ENCODE measurements around the gene CMIP.

CMIP gene

GRCh38 chr16:81549547-81550431 lies 105.2 kb downstream of the CMIP start:
- Histone ChIP-seq H3K27me3 (no peaks in the 10 kb centered on the region), H3K9me3 (no peaks in the 10 kb centered on the region), H3K27ac (peak overlapping the region; percentile 68), H3K4me1 (ENCODE audit: control insufficient read depth in 1 of 2, insufficient read depth in 1 of 2, low read depth in 1 of 2, low read length in 1 of 2) (peaks cover 62 to 69% of the 10 kb centered on the region in 2 experiments), H3K4me3 (ENCODE audit: low read depth in 1 of 2, low read length in 1 of 2) (no peak overlapping the region), H3K36me3 (peaks cover 1% of the 10 kb centered on the region)
- no peak for TF ChIP-seq CTCF (IDR thresholded peaks at IDR 0.05)

GRCh38 chr16:81550432-81550808 lies 105.8 kb downstream of the CMIP start:
- peaks cover 55 to 63% of the 10 kb centered on the region in 2 experiments for H3K4me1 ChIP-seq (ENCODE audit: control insufficient read depth in 1 of 2, insufficient read depth in 1 of 2, low read depth in 1 of 2, low read length in 1 of 2)
- peaks cover 8% of the 10 kb centered on the region for H3K36me3 ChIP-seq

GRCh38 chr16:81551151-81551808 lies 106.7 kb downstream of the CMIP start:
- H3K4me1 ChIP-seq (ENCODE audit: control insufficient read depth in 1 of 2, insufficient read depth in 1 of 2, low read depth in 1 of 2, low read length in 1 of 2): peaks cover 47 to 54% of the 10 kb centered on the region in 2 experiments
- H3K9me3 ChIP-seq: no peaks in the 10 kb centered on the region
- no peaks in the 10 kb centered on the region for H3K27me3 ChIP-seq
- peaks cover 8% of the 10 kb centered on the region for H3K36me3 ChIP-seq
- H3K4me3 ChIP-seq (ENCODE audit: low read depth in 1 of 2, low read length in 1 of 2): no peak overlapping the region
- no peak for TF ChIP-seq CTCF (IDR thresholded peaks at IDR 0.05)
- peak overlapping the region; percentile 64 for H3K27ac ChIP-seq

More at GRCh38 chr16:81550432-81550808, 105.8 kb downstream of the CMIP start:
- Histone ChIP-seq H3K9me3 (no peaks in the 10 kb centered on the region), H3K27ac (no peak overlapping the region), H3K4me3 (ENCODE audit: low read depth in 1 of 2, low read length in 1 of 2) (no peak overlapping the region), H3K27me3 (no peaks in the 10 kb centered on the region)
- no peak for TF ChIP-seq CTCF (IDR thresholded peaks at IDR 0.05)

- no peak overlapping the region for H3K4me3 ChIP-seq (ENCODE audit: low read depth in 1 of 2, low read length in 1 of 2)
- H3K4me1 ChIP-seq (ENCODE audit: control insufficient read depth in 1 of 2, insufficient read depth in 1 of 2, low read depth in 1 of 2, low read length in 1 of 2): peaks cover 41 to 48% of the 10 kb centered on the region in 2 experiments
- TF ChIP-seq CTCF (IDR thresholded peaks at IDR 0.05): no peak
- H3K36me3 ChIP-seq: peaks cover 8% of the 10 kb centered on the region
- H3K27me3 ChIP-seq: no peaks in the 10 kb centered on the region
- no peaks in the 10 kb centered on the region for H3K9me3 ChIP-seq
- peak overlapping the region; percentile 64 for H3K27ac ChIP-seq
Observed at GRCh38 chr16:81551821-81552304, 107.3 kb downstream of the CMIP start.

GRCh38 chr16:81552743-81553079 lies 108.1 kb downstream of the CMIP start:
- peaks cover 8% of the 10 kb centered on the region for H3K36me3 ChIP-seq
- no peak for TF ChIP-seq CTCF (IDR thresholded peaks at IDR 0.05)
- no peaks in the 10 kb centered on the region for H3K27me3 ChIP-seq
- peak overlapping the region; percentile 64 for H3K27ac ChIP-seq
- peaks cover 32 to 40% of the 10 kb centered on the region in 2 experiments for H3K4me1 ChIP-seq (ENCODE audit: control insufficient read depth in 1 of 2, insufficient read depth in 1 of 2, low read depth in 1 of 2, low read length in 1 of 2)
- H3K4me3 ChIP-seq (ENCODE audit: low read depth in 1 of 2, low read length in 1 of 2): no peak overlapping the region
- no peaks in the 10 kb centered on the region for H3K9me3 ChIP-seq
